ENCODE measurements around the gene ARFGAP3.
"Not testable (repeated sequence)": the region's sequence is repeated elsewhere in the genome, so short reads cannot be mapped to it uniquely, and the experiment has no call there.

Gene ARFGAP3

DNA sequence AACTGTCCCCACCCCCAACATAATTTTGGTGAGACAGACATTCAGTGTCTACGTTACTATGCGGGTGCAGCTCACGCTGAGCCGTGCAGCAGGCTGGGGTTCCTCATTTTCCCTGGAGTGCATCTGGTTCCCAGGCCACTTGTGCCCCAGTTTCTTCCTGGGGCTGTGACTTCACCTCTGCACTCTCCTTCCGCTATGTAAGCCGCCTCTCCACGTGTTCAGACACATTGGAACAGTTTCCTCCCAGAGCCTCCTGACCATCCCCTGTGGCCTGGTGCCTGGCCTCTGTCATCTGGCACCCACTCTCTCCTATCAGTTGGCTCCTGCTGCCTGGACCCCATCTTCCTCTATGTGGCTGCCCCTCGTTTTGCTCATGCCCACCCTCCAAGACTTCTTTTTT, 90.2 kb downstream of the ARFGAP3 start:
- no peak for DNase-seq (ENCODE audit: low read depth)

DNA sequence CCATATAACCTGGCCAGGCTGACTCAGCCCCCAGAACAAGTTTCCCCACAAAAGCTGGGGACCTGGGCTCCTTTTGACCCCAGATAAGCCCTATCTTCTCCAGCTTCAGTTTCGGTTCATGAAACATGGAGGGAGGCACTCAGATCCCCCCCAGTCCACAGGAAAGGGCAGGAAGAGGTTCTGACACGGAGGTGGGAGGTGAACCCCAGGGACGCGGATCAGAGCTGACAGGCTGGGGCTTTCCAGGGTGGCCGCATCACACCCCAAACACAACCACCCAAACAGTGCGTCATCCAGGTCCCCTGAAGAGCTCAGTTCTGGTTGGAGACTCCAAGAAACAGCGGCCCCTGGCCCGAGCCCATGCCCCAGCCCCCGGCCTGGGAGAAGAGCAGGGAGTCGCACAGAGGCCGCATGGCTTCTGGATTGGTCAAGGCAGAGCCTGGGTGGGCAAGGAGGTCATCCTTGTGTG, 92.1 kb downstream of the ARFGAP3 start:
- DNase-seq (ENCODE audit: low read depth): no peak

DNA sequence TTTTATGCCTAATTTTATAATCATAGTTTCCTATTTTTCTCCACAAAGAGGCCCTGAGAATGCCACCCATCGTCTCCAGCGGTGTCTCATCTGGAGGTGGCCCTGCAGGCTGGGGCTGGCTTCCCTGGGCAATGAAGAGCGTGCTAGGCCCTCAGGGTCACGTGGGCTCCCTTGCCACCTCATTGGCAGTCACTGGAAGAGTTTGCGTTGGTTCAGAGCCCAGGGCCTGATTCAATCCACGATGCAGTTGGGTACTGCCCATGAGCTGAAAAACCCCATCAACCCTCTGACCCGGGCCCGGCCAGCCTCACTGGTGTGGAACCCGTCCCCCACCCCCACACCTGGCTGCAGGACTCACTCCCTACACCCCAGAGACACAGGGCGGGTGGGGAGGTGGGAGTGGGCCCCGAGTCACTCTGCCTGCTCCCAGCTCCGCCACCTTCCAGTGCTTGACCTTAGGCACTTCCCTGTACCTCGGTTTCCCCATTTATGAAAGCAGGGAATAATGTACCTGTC, 93.0 kb downstream of the ARFGAP3 start:
- DNase-seq (ENCODE audit: low read depth): no peak

DNA sequence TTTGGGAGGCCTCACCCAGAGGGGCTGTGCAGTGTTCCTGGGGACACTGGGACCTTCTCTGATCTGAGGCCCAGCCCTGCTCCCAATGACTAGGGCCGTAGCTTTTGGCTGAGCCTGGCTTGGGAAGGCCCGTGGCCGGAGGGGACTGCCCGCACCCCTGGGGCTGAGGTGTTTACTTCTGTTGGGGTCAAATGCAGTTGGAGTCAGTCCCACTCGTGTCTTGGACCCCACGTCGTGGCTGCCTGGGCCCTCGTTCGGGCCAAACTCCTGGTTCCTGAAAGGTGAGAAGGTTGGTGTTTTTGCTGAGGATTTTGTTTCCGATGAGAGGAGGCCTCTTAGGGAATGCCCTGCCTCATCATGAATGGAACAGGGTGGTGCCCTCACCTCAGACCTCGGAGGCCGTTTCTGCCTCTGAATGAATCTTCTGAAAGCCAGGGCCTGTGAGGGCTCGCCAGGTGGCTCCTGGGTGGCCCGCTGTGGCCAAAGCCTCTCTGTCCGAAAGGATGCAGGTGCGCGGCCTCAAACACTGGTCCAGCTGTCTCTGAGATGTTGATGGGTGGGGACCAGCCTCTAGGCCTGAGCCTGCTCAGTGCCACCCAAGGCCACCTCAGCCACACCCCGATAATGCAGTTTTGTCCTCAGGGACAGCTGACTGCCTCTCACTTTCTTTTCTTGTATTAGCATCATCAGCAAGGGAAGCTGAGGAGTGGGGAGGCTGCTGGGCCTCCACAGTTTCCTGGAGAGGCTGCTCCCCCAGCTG, 96.1 kb downstream of the ARFGAP3 start:
- no peak for DNase-seq (ENCODE audit: low read depth)

DNA sequence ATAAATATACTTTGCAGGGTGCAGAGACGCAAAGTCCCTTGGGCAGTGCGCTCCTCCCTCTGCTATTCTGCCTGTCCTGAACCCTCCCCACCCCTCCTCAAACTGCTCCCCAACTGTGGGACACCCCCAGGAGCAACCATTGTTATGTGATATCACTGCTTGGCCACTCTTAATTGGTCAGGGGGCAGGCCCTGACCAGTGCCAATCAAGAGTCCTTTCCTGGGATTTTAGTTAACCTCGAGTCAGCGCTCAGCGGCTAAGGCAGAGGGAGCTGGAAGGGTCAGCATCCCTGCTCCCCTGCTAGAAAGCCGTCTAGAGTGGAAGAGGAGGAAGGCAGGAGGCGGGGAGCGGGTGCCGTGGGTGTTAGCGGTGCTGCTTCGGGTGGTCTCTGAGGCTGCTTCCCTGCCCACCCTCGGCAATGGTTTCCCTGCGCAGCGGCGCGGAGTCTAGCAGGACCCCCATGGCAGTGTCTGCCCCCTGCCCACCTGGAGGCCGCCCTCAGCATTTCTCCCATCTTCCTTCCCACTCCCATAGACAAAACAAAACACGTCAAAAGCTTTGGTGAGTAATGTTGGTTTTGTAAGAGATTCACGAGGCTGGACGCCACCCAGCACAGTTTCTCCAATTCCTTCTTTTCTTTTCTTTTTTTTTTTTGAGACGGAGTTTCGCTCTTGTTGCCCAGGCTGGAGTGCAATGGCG, 98.0 kb downstream of the ARFGAP3 start:
- no peak for DNase-seq (ENCODE audit: low read depth)

GRCh38 chr22:42755553-42755952, 101.5 kb downstream of the ARFGAP3 start:
- not testable (repeated sequence) for DNase-seq (ENCODE audit: low read depth)

GRCh38 chr22:42755121-42755520, 102.0 kb downstream of the ARFGAP3 start:
- DNase-seq (ENCODE audit: low read depth): not testable (repeated sequence)

GRCh38 chr22:42754658-42755057, 102.4 kb downstream of the ARFGAP3 start:
- no peak for DNase-seq (ENCODE audit: low read depth)

GRCh38 chr22:42752912-42753311, 104.2 kb downstream of the ARFGAP3 start:
- no peak for DNase-seq (ENCODE audit: low read depth)

GRCh38 chr22:42752230-42752746, 104.8 kb downstream of the ARFGAP3 start:
- DNase-seq (ENCODE audit: low read depth): no peak

- not testable (repeated sequence) for DNase-seq (ENCODE audit: low read depth)
These were observed 106.7 kb downstream of the ARFGAP3 start for GRCh38 chr22:42750421-42750820.

DNA sequence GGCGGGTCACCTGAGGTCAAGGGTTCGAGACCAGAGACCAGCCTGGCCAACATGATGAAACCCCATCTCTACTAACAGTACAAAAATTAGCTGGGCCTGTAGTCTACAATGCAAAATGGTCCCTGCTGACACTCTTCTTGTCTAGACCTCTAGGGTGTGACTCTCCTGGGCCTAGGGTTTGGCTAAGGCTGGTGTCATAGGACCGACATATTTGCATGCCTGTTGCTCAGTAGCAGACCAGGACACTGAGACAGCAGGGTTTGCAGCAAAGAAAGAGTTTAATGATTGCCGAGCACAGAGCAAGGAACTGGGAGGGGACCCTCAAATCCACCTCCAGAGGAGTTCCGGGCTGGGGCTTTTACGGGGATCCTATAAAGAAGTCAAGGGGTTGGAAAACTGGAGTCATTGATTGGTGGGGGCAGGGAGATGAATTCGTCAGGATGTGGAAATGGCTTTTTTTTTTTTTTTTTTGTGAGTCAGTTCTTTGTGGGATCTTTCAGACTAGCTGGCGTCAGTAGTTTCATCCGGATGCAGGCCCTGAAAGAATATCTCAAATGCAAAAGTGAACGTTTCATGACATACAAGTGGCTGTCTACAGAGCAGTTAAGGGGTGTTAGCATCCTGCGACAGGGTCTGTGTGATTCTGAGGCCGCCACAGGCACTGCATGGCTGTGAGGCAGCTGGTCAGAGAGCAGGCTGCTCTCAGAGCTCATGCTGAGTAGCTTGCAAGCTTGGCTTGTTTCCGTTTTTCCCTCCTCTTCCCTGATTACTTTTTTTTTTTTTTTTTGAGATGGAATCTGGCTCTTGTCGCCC, 109.2 kb downstream of the ARFGAP3 start:
- no peak for DNase-seq (ENCODE audit: low read depth)
